NB4 (cell line): Measurements from ENCODE around the gene GLYATL1B.

Experiments used
- POLR2A ChIP-seq: IDR thresholded peaks from 2 replicates; pipeline ENCODE4 v1.6.1; 2011; ENCODE audit warnings: mild to moderate bottlenecking; ENCODE audit not compliant: insufficient read length; ENCODE audit errors: extremely low read depth
- TF ChIP-seq, protein P1 (sequence below): IDR thresholded peaks from one replicate; pipeline ENCODE4 v1.5.1; 2012; ENCODE audit warnings: low read depth, low read length

DNA sequence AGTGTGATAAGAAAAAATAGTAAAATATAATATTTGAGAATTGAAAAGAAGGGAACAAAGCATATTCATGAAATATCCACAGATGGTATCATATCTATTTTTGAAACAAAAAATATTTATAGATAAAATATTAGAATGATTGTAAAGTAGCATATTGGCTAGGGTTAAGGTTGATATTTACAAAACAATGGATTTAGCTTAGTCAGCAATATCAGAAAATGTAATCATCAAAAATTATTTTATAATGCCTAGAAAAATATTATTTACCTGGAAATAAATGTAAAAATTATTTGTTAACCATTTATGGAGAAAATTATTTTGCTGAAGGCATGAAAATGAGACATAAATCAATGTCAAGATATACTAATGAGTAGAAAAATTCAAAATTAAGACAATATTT lies 33.7 kb downstream of the GLYATL1B start:
- TF ChIP-seq POLR2A, result no peak
- TF ChIP-seq, protein P1, sequence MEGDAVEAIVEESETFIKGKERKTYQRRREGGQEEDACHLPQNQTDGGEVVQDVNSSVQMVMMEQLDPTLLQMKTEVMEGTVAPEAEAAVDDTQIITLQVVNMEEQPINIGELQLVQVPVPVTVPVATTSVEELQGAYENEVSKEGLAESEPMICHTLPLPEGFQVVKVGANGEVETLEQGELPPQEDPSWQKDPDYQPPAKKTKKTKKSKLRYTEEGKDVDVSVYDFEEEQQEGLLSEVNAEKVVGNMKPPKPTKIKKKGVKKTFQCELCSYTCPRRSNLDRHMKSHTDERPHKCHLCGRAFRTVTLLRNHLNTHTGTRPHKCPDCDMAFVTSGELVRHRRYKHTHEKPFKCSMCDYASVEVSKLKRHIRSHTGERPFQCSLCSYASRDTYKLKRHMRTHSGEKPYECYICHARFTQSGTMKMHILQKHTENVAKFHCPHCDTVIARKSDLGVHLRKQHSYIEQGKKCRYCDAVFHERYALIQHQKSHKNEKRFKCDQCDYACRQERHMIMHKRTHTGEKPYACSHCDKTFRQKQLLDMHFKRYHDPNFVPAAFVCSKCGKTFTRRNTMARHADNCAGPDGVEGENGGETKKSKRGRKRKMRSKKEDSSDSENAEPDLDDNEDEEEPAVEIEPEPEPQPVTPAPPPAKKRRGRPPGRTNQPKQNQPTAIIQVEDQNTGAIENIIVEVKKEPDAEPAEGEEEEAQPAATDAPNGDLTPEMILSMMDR, result no peak
